Calu3 (cell line): Measurements from ENCODE around the gene PUM1. TPM values are rescaled to one million over a fixed set of nuclear protein-coding genes. Genes with fewer than 3 reads are reported as not detected.

ENCODE experiments used
- BruUV-seq: library from RNA; stranded (reverse); fragments of 400-500 nt; replicated peaks from 2 replicates; lab custom pipeline; 2021; lab: Mats Ljungman, UMichigan
- CTCF ChIA-PET: fragments of 300-600 bp; sonication (Branson Sonifier 250); formaldehyde crosslinking; loops from one replicate; lab custom pipeline; 2022; ENCODE audit warnings: antibody characterized with exemption; lab: Charles Lee
- DNase-seq: peaks from one replicate; pipeline ENCODE4 v3.0.0; 2022
- H3K27ac Mint-ChIP-seq: one replicate; pipeline ENCODE4 v1.8.0; 2022; ENCODE audit warnings: mixed read lengths; ENCODE audit not compliant: unreplicated experiment
- H3K27me3 Mint-ChIP-seq: one replicate; pipeline ENCODE4 v1.8.0; 2022; ENCODE audit warnings: mixed read lengths; ENCODE audit not compliant: unreplicated experiment
- H3K36me3 Mint-ChIP-seq: one replicate; pipeline ENCODE4 v1.8.0; 2022; ENCODE audit warnings: mild to moderate bottlenecking, moderate library complexity, mixed read lengths; ENCODE audit not compliant: insufficient read depth, unreplicated experiment
- H3K4me1 Mint-ChIP-seq: one replicate; pipeline ENCODE4 v1.8.0; 2022; ENCODE audit warnings: mild to moderate bottlenecking, low read depth, mixed read lengths; ENCODE audit not compliant: unreplicated experiment
- H3K4me3 Mint-ChIP-seq: one replicate; pipeline ENCODE4 v1.8.0; 2022; ENCODE audit warnings: mild to moderate bottlenecking, low read depth, moderate library complexity, mixed read lengths; ENCODE audit not compliant: unreplicated experiment
- H3K9me3 Mint-ChIP-seq: one replicate; pipeline ENCODE4 v1.8.0; 2022; ENCODE audit warnings: low read depth, mixed read lengths; ENCODE audit not compliant: unreplicated experiment
- intact Hi-C: fragments of 100-400 bp; cut with micrococcal nuclease; formaldehyde crosslinking; loops from one replicate; pipeline ENCODE4 v1.10.0; 2022; ENCODE audit not compliant: unreplicated experiment
- total RNA-seq: library from RNA; stranded (reverse); gene quantifications from 2 replicates; pipeline ENCODE4 v1.2.3, GENCODE V29; 2022
- TF ChIP-seq, protein P1 (sequence below): fragments of 200-600 bp; IDR thresholded peaks from one replicate; pipeline ENCODE4 v1.8.0; 2022; ENCODE audit warnings: antibody characterized with exemption; ENCODE audit not compliant: unreplicated experiment

Gene PUM1
- total RNA-seq, 1 experiment from 2014 or later = 163 TPM

DNA sequence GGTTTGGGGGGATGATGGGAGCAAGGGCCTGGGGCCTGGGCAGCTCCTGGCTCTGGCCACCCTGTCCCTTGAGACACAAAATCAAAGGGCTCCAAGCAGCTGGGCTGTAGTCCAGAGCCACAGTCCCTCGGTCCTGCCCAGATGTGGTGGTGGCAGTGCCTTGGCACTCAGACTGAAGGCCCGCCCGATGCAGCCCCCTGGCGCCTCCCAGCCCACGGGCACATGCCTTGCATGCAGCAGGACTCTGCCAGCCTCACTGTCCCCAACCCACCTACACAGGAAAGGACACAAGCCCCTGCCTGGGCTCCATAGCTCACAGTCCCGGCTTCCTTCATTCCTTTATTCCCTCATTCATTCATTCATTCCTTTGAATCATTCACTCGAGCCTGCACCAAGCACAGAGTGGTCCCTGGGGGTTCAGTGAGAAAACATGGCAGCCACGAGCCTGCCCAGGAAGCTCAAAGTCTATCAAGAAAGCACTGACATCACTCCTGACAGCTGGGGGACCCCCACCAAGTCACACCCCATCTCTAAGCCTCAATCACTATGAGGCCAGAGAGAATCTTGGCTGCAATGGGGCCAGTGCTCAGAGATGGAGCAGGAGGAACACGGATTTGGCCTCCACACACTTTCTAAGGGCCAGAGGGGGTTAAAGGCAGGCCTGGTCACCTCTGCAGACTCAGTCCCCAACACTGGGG, 162.8 kb downstream of the PUM1 start:
- intact Hi-C loops = no loop called here
- H3K27me3 Mint-ChIP-seq = peaks cover 7% of the 10 kb centered on the region
- CTCF ChIA-PET = no interaction called here
- TF ChIP-seq, protein P1, sequence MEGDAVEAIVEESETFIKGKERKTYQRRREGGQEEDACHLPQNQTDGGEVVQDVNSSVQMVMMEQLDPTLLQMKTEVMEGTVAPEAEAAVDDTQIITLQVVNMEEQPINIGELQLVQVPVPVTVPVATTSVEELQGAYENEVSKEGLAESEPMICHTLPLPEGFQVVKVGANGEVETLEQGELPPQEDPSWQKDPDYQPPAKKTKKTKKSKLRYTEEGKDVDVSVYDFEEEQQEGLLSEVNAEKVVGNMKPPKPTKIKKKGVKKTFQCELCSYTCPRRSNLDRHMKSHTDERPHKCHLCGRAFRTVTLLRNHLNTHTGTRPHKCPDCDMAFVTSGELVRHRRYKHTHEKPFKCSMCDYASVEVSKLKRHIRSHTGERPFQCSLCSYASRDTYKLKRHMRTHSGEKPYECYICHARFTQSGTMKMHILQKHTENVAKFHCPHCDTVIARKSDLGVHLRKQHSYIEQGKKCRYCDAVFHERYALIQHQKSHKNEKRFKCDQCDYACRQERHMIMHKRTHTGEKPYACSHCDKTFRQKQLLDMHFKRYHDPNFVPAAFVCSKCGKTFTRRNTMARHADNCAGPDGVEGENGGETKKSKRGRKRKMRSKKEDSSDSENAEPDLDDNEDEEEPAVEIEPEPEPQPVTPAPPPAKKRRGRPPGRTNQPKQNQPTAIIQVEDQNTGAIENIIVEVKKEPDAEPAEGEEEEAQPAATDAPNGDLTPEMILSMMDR = no peak
- DNase-seq = no peak
- no peaks in the 10 kb centered on the region for H3K4me1 Mint-ChIP-seq
- no peak overlapping the region for H3K4me3 Mint-ChIP-seq
- no TSS peak for BruUV-seq
- no peaks in the 10 kb centered on the region for H3K9me3 Mint-ChIP-seq
- H3K27ac Mint-ChIP-seq = no peak overlapping the region
- H3K36me3 Mint-ChIP-seq = peaks cover 7% of the 10 kb centered on the region

- H3K27me3 Mint-ChIP-seq = peaks cover under 1% of the 10 kb centered on the region
- DNase-seq = no peak
- no TSS peak for BruUV-seq
- intact Hi-C loops = no loop called here
- TF ChIP-seq, protein P1 = no peak
- CTCF ChIA-PET = no interaction called here
- no peaks in the 10 kb centered on the region for H3K4me1 Mint-ChIP-seq
- no peak overlapping the region for H3K4me3 Mint-ChIP-seq
- no peak overlapping the region for H3K27ac Mint-ChIP-seq
- H3K9me3 Mint-ChIP-seq = no peaks in the 10 kb centered on the region
- H3K36me3 Mint-ChIP-seq = no peaks in the 10 kb centered on the region
Measured at GRCh38 chr1:30901798-30902581, 163.5 kb downstream of the PUM1 start.

- Mint-ChIP-seq H3K9me3 (no peaks in the 10 kb centered on the region), H3K27ac (no peak overlapping the region), H3K4me3 (no peak overlapping the region), H3K27me3 (peaks cover 9% of the 10 kb centered on the region), H3K4me1 (no peaks in the 10 kb centered on the region), H3K36me3 (no peaks in the 10 kb centered on the region)
- CTCF ChIA-PET = no interaction called here
- intact Hi-C loops = no loop called here
- BruUV-seq = no TSS peak
- DNase-seq = no peak
- TF ChIP-seq, protein P1 = no peak
Measured at GRCh38 chr1:30900931-30901560, 164.5 kb downstream of the PUM1 start.

DNA sequence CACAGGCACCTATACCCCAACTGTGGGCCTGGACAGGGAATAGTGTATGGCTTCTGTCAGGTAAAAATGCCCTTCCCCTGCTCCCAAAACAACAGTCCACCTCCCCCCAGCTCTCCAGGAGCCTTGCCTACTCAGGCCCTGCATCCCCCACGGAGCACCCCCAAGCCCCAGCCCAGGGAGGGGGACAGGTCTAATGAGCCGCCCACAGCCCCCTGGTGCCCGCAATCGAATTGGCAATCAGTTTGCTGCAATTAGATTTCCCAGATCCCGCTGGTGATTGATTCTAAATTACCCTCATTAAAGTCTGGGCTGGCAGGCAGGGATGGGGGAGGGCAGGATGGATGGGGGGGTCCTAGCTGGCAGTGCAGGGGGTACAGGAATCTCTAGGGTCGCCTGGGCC, 165.0 kb downstream of the PUM1 start:
- Mint-ChIP-seq H3K27me3 (peaks cover 9% of the 10 kb centered on the region), H3K27ac (no peak overlapping the region), H3K36me3 (no peaks in the 10 kb centered on the region), H3K9me3 (no peaks in the 10 kb centered on the region), H3K4me3 (no peak overlapping the region), H3K4me1 (no peaks in the 10 kb centered on the region)
- CTCF ChIA-PET = no interaction called here
- DNase-seq = no peak
- TF ChIP-seq, protein P1 = no peak
- no TSS peak for BruUV-seq
- intact Hi-C loops = no loop called here
